AG20443 (cell line): ENCODE measurements around the gene PCDHB14.
"Not testable (repeated sequence)": the region's sequence is repeated elsewhere in the genome, so short reads cannot be mapped to it uniquely, and the experiment has no call there.

ENCODE experiments used
- DNase-seq: peaks from one replicate; pipeline ENCODE4 v3.0.0; 2012; ENCODE audit warnings: low spot score, mixed read lengths

PCDHB14 gene

DNA sequence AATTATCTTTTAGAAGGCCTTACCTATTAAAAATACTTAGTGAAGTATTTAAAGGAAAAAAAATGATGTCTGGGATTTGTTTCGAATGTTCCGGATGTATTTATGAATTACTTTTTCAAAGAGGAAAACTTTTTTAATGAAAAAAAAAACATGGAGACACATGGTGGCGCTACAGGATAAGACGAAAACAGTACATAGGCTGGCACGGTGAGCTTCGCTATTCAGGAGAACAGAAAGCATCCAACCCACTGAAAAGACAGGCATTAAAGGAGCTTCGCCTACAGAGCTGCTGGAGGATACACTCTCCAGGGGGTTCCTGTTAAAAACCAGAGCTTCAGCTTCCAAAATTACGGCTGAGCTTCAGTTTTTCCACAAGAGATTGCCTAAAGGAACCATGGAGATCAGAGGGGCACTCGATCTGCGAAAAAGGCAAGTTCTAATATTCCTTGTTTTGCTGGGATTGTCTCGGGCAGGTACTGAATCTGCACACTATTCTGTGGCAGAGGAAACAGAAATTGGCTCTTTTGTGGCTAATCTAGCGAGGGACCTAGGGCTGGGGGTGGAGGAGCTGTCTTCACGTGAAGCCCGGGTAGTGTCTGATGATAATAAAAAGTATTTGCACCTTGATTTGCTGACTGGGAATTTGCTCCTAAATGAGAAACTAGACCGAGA is at the start of gene PCDHB14:
Gene PCDHB14 (plus strand): TSS at position 232 of the 672 bp plus-strand sequence. CDS start 163 bp downstream, at position 395.
- peak; percentile 49 for DNase-seq

DNA sequence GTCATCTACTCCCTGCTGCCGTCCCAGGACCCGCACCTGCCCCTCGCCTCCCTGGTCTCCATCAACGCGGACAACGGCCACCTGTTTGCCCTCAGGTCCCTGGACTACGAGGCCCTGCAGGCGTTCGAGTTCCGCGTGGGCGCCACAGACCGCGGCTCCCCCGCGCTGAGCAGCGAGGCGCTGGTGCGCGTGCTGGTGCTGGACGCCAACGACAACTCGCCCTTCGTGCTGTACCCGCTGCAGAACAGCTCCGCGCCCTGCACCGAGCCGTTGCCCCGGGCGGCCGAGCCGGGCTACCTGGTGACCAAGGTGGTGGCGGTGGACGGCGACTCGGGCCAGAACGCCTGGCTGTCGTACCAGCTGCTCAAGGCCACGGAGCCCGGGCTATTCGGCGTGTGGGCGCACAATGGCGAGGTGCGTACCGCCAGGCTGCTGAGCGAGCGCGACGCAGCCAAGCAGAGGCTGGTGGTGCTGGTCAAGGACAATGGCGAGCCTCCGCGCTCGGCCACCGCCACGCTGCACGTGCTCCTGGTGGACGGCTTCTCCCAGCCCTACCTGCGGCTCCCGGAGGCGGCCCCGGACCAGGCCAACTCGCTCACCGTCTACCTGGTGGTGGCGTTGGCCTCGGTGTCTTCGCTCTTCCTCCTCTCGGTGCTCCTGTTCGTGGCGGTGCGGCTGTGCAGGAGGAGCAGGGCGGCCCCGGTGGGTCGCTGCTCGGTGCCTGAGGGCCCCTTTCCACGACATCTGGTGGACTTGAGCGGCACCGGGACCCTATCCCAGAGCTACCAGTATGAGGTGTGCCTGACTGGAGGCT is 48.6 kb upstream of the PCDHB14 start:
- DNase-seq, result not testable (repeated sequence)

DNA sequence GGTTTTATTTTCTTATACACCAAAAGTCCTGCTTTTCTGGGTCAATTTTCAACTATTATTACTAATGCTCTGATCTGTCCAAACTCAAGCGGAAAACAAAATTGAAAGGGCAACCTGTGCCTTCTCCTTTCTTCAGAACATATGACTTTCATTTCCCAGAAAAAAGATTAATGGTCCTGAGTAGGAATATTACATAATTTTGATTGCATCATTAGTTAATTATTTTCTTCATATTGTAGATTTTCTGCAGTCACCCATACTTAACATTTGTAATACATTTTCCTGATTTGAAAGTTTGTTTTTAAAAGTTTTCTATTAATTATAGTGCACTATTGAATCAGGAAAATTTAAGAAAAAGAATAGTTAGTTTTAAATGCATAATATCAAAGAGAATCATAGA is 47.2 kb upstream of the PCDHB14 start:
- no peak for DNase-seq

DNA sequence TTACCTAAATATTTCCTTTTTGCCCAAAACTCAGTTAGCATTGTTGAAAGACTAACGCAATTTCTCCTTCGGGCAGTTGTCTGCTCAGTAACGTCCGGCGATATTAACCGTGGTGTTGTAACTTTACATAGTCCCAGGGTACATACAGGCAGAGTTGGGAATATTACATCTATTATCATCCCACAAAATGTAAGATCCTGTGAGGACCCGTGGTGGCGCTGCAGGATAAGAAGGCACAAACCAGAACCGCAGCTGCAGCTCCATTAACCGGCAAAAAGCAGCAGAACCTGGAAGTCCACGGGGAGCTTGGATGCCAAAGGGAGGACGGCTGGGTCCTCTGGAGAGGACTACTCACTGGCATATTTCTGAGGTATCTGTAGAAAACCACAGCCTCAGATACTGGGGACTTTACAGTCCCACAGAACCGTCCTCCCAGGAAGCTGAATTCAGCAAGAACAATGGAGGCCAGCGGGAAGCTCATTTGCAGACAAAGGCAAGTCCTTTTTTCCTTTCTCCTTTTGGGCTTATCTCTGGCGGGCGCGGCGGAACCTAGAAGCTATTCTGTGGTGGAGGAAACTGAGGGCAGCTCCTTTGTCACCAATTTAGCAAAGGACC is 45.5 kb upstream of the PCDHB14 start, which contains the start of gene PCDHB8:
Gene PCDHB8 (plus strand): TSS at position 214 of the 615 bp plus-strand sequence. CDS start 245 bp downstream, at position 459.
- DNase-seq, result peak; percentile 53

DNA sequence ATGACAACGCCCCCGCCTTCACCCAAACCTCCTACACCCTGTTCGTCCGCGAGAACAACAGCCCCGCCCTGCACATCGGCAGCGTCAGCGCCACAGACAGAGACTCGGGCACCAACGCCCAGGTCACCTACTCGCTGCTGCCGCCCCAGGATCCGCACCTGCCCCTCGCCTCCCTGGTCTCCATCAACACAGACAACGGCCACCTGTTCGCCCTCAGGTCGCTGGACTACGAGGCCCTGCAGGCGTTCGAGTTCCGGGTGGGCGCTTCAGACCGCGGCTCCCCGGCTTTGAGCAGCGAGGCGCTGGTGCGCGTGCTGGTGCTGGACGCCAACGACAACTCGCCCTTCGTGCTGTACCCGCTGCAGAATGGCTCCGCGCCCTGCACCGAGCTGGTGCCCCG is 43.8 kb upstream of the PCDHB14 start:
- not testable (repeated sequence) for DNase-seq

DNA sequence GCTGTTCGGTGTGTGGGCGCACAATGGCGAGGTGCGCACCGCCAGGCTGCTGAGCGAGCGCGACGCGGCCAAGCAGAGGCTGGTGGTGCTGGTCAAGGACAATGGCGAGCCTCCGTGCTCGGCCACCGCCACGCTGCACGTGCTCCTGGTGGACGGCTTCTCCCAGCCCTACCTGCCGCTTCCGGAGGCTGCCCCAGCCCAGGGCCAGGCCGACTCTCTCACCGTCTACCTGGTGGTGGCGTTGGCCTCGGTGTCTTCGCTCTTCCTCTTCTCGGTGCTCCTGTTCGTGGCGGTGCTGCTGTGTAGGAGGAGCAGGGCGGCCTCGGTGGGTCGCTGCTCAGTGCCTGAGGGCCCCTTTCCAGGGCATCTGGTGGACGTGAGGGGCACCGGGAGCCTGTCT is 43.3 kb upstream of the PCDHB14 start:
- not testable (repeated sequence) for DNase-seq

DNA sequence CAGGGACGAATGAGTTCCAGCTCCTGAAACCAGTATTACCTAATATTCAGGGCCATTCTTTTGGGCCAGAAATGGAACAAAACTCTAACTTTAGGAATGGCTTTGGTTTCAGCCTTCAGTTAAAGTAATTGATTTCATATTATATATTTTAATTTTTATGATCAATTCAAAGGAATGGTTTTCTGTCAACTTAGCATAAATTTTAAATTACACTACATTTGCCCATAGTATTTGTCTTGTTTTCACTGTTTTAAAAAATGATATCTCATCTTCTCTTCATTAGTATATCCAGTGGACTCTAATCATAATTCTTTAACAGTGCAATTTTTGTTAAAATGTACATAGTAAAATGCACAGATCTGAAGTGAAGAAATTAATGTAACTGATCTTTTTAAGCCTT is 42.8 kb upstream of the PCDHB14 start:
- no peak for DNase-seq

DNA sequence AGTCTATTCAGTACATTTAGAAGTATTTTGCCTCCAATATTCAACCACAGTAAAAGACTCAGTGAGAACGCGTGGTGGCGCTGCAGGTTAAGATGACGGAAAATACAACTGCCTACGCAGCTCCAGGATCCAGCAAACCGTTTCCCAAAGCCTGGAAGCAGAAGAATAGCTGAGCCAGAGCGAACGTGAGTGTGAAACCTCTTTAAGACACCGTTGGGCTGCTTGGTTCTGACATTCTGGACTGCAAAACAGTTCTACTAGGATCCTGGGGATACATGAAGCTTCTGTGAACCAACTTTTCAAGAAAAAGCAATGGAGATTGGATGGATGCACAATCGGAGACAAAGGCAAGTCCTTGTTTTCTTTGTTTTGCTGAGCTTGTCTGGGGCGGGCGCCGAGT is 40.9 kb upstream of the PCDHB14 start, which contains the start of gene PCDHB16:
Gene PCDHB16 (plus strand): TSS at position 140 of the 400 bp plus-strand sequence. CDS start 173 bp downstream, at position 313.
- peak; percentile 62 for DNase-seq

DNA sequence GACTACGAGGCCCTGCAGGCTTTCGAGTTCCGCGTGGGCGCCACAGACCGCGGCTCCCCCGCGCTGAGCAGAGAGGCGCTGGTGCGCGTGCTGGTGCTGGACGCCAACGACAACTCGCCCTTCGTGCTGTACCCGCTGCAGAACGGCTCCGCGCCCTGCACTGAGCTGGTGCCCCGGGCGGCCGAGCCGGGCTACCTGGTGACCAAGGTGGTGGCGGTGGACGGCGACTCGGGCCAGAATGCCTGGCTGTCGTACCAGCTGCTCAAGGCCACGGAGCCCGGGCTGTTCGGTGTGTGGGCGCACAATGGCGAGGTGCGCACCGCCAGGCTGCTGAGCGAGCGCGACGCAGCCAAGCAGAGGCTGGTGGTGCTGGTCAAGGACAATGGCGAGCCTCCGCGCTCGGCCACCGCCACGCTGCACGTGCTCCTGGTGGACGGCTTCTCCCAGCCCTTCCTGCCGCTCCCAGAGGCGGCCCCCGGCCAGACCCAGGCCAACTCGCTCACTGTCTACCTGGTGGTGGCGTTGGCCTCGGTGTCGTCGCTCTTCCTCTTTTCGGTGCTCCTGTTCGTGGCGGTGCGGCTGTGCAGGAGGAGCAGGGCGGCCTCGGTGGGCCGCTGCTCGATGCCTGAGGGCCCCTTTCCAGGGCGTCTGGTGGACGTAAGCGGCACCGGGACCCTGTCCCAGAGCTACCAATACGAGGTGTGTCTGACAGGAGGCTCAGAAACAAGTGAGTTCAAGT is 38.9 kb upstream of the PCDHB14 start:
- DNase-seq, result not testable (repeated sequence)

DNA sequence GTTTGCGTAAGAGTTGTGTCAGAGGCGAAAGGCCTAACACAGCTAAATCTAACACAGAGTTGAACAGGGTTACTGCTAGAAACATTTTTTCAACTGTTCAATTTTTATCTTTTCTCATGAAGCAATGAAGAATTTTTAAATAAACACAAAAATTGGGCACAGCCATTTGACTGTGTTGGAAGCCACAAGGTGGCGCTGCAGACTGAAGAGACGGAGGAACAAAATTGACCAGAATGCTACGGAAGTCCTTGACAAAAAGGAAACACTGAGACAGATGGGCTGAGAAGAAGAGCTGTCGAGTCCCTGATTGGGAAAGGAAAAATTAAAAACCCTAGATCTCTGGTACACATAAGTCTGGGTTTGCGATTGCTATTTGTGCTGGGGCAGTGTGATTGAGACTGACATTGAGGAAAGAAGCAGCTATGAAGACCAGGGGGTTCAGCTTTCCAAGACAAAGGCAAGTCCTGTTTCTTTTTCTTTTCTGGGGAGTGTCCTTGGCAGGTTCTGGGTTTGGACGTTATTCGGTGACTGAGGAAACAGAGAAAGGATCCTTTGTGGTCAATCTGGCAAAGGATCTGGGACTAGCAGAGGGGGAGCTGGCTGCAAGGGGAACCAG is 36.1 kb upstream of the PCDHB14 start, which contains the start of gene PCDHB9:
Gene PCDHB9 (plus strand): TSS at position 265 of the 616 bp plus-strand sequence. CDS start 158 bp downstream, at position 423.
- peak; percentile 43 for DNase-seq

DNA sequence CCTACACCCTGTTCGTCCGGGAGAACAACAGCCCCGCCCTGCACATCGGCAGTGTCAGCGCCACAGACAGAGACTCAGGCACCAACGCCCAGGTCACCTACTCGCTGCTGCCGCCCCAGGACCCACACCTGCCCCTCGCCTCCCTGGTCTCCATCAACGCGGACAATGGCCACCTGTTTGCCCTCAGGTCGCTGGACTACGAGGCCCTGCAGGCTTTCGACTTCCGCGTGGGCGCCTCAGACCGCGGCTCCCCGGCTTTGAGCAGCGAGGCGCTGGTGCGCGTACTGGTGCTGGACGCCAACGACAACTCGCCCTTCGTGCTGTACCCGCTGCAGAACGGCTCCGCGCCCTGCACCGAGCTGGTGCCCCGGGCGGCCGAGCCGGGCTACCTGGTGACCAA is 34.5 kb upstream of the PCDHB14 start:
- not testable (repeated sequence) for DNase-seq

DNA sequence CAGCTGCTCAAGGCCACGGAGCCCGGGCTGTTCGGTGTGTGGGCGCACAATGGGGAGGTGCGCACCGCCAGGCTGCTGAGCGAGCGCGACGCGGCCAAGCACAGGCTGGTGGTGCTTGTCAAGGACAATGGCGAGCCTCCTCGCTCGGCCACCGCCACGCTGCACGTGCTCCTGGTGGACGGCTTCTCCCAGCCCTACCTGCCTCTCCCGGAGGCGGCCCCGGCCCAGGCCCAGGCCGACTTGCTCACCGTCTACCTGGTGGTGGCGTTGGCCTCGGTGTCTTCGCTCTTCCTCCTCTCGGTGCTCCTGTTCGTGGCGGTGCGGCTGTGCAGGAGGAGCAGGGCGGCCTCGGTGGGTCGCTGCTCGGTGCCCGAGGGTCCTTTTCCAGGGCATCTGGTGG is 34.0 kb upstream of the PCDHB14 start:
- not testable (repeated sequence) for DNase-seq

DNA sequence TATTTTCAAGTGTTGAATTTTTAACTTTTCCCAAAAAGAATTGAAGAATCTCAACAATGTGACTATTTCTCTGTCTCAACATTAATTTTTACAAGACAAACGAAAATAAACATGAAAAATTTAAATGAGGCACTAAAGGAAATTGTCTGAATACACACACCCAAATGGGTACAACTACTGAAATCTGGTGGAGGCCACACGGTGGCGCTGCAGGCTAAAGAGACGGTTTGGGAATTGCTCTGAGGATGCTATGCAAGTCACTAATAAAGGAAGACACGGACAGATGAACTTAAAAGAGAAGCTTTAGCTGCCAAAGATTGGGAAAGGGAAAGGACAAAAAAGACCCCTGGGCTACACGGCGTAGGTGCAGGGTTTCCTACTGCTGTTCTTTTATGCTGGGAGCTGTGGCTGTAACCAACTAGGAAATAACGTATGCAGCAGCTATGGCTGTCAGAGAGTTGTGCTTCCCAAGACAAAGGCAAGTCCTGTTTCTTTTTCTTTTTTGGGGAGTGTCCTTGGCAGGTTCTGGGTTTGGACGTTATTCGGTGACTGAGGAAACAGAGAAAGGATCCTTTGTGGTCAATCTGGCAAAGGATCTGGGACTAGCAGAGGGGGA is 30.9 kb upstream of the PCDHB14 start, which contains the start of gene PCDHB10:
Gene PCDHB10 (plus strand): TSS at position 244 of the 616 bp plus-strand sequence. CDS start 200 bp downstream, at position 444.
- DNase-seq, result peak; percentile 43

DNA sequence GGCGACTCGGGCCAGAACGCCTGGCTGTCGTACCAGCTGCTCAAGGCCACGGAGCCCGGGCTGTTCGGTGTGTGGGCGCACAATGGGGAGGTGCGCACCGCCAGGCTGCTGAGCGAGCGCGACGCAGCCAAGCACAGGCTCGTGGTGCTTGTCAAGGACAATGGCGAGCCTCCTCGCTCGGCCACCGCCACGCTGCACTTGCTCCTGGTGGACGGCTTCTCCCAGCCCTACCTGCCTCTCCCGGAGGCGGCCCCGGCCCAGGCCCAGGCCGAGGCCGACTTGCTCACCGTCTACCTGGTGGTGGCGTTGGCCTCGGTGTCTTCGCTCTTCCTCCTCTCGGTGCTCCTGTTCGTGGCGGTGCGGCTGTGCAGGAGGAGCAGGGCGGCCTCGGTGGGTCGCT is 28.8 kb upstream of the PCDHB14 start:
- DNase-seq, result not testable (repeated sequence)

DNA sequence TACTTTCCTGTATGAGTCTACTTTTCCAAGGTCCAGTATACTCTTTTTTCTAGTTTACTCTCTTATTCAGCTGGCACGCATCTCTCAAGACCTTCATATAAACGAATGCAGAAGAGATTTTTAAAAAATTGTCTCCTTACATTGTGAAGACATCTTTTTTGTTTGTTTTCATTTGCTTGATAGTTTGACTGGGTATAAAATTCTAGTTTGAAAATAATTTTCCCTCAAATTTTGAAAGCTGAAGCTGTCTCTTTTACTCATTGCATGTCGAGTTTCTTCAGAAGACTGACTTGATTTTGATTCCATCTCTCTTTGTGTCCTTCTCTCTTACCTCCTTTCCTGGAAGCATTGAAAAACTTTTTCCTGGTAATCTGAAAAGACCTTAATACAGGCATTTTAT is 26.8 kb upstream of the PCDHB14 start:
- no peak for DNase-seq

DNA sequence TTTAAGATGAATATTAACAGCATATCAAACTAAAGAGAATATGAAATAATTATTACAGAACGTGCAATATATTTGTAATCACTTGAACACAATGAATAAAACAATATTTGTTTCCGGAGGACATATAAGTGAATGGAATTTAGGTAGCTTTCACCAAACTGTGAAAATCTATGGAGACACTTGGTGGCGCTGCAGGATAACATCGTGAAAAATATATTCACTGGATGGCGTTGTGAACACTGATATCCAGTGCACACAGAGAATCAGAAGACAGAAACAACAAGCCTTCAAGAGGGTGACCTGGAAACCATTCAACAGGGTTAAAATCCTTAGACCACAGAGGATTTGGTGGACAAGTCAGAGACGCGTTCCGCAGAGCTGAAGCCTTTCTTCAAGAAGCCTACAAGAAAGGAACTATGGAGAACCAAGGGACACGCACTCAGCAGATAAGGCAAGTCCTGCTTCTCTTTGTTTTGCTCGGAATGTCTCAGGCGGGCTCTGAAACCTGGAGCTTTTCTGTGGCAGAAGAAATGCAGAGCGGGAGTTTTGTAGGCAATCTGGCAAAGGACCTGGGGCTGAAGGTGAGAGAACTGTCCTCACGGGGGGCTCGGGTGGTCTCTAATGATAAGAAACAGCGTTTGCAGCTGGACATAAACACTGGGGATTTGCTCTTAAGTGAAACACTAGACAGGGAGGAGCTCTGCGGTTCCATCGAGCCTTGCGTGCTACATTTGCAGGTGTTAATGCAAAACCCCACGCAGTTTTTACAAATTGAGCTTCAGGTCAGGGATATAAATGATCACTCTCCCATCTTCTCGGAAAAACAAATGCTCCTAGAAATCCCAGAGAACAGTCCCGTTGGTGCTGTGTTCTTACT is 23.5 kb upstream of the PCDHB14 start, which contains the start of gene PCDHB11:
Gene PCDHB11 (plus strand): TSS at position 269 of the 877 bp plus-strand sequence. CDS start 148 bp downstream, at position 417.
- no peak for DNase-seq

DNA sequence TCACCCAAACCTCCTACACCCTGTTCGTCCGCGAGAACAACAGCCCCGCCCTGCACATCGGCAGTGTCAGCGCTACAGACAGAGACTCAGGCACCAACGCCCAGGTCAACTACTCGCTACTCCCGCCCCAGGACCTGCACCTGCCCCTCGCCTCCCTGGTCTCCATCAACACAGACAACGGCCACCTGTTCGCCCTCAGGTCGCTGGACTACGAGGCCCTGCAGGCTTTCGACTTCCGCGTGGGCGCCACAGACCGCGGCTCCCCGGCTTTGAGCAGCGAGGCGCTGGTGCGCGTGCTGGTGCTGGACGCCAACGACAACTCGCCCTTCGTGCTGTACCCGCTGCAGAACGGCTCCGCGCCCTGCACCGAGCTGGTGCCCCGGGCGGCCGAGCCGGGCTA is 22.0 kb upstream of the PCDHB14 start:
- not testable (repeated sequence) for DNase-seq

DNA sequence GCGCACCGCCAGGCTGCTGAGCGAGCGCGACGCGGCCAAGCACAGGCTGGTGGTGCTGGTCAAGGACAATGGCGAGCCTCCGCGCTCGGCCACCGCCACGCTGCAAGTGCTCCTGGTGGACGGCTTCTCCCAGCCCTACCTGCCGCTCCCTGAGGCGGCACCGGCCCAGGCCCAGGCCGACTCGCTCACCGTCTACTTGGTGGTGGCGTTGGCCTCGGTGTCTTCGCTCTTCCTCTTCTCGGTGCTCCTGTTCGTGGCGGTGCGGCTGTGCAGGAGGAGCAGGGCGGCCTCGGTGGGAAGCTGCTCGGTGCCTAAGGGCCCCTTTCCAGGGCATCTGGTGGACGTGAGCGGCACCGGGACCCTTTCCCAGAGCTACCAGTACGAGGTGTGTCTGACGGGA is 21.5 kb upstream of the PCDHB14 start:
- not testable (repeated sequence) for DNase-seq

DNA sequence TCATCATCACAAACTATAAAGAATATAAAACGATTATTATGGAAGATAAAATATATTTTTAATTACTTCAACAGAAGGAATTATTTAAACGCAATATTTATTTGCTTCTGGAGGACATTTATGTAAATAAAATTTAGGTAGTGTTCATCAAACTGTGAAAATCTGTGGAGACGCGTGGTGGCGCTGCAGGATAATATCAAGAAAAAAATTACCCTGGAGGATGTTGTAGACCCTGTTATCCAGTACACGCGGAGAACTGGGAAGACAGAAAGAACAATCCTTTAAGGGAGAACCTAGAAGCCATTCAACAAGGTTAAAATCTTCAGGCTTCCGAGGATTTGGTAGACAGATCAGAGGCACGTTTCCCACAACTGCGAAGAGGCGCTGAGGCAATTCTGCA is 14.7 kb upstream of the PCDHB14 start, which contains the start of gene PCDHB12:
Gene PCDHB12 (plus strand): TSS at position 242 of the 400 bp plus-strand sequence. CDS start 189 bp downstream, outside the sequence.
- peak; percentile 25 for DNase-seq
